OCI-M1 (cell line): ENCODE results near the gene RBM20.
"Not testable (repeated sequence)": the region's sequence is repeated elsewhere in the genome, so short reads cannot be mapped to it uniquely, and the experiment has no call there.

Experiments
- DNase-seq: peaks from one replicate; lab custom pipeline; 2025; lab: John Stamatoyannopoulos, UW

Gene RBM20

DNA sequence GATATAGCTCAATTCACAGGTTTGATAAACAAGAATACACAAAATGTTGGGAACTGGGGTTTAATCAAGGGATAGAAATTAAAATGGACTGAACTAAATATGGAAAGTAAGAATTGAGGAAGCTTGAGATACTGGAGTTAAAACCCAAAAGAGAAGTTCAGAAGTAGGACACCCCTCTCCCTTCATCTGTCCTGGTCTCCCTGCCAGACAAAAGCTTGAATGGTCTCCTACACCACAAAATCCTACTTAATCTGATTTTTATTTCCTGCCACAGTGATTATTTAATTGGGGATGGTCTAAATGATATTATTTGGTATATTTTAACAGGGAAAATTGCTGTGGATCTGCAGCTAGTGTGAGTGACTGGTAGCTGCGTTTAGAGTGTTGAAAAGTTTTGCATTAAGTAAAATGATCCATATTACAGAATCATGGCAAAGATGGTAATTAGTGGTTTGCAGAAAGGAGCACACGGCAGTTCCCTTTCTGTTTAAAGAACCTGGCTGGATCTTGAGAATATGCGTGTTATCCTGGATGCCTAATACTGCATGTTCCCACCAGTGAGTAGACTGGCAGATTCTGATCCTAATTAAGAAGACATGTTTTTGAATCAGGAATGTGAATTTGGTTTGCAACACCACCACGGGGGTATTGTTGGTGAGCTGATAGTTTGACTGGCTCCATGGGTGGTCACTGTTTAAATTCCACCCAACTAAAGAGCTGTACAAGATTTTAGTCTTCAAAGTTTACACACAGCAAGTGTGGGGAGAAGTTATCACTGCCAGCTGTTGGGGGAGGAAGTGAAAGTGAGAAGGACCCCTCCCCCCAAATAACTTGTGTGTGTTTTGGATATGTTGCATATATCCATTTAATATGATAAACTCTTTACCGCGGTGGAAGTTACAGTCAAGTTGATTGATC lies 5.5 kb downstream of the RBM20 start:
- no peak for DNase-seq

- peak; percentile 37 for DNase-seq
Measured at GRCh38 chr10:110650265-110650668, 6.1 kb downstream of the RBM20 start.

- DNase-seq: no peak
Measured at GRCh38 chr10:110651044-110651958, 7.2 kb downstream of the RBM20 start.

DNA sequence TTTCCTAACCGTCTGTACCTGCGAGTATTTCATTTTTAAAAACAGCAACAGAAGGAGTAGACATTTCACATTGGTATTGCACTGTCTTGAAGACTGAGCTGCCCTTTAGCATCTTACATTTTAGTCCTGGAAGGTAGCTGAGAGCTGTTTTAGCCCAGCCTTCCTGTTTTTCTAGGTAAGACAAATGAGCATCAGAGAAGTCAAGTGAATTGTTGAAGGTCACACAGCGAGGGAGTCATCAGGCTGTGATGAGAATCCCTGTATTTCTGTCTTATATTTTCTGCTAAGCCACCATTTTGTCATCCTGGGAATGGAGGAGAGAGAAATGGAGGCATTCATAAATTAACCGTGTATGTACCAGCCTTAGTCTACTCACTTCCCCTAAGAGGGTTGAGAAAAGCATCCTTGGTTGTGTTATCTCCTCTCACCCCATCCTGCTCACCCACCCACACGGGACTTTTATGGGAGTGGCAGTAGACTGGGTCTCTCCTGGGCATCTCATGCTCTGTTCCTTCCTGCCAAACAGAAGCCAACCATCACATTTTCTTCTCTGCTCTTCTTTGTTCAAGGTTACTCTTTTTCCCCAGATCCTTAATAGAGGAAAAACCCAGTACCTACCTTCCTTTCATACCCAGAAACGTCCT lies 8.5 kb downstream of the RBM20 start:
- DNase-seq: no peak

- DNase-seq: no peak
Measured at GRCh38 chr10:110655320-110655719, 11.2 kb downstream of the RBM20 start.

GRCh38 chr10:110656612-110657011 lies 12.5 kb downstream of the RBM20 start:
- DNase-seq: no peak

DNA sequence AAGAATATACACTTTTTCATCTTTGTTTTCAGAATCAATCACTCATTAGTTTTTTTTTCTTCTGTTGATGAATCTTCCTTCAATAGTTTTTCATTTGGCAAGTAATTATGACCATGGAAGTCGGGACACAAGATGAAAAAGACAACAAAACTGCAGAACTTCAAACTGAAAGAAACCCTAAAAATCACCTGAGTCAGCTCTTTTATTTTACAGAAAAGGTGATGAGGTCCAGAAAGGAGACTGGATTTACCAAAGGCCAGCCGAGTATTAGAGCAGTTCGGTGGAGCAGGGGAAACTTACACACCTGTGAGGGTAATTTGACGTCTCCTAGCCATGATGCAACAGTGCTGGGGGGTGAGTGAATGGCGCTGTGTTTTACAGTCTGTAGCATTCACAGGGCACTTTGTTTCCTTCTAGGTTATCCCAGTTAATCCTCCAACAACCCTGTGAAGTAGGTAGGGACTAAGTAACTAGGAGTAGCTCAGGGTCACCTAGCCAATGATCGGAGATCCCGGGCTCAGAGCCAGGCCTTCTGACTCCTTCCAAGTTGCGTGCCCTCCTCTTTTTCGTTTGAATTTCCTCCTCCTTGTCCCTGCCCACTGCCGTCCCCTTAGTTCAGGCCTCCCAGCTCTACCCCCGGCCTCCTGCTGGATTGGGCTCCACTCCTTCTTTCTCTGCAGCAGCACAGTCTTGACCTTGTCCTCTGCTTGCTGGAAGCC lies 14.0 kb downstream of the RBM20 start:
- DNase-seq: no peak

GRCh38 chr10:110659558-110659957 lies 15.4 kb downstream of the RBM20 start:
- no peak for DNase-seq

GRCh38 chr10:110660289-110660688 lies 16.2 kb downstream of the RBM20 start:
- DNase-seq: not testable (repeated sequence)

DNA sequence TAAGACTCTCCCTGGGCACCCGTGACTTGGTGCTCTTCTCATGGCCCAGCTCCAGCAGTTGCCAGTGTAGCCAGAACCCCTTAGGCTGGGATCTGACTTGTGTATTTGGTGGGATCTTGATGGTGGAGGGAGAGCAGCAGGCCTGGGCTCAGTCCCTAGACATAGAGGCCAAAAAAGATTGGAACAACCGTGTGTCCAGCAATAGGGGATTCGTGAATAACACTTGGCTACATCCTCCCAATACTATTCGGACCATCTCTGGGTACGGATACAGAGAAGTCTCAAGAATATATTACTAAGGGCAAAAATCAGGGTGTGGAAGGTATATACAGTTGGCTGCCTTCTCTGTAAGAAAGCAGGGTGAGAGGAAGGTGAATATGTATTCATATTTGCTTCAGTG lies 17.2 kb downstream of the RBM20 start:
- DNase-seq: no peak

GRCh38 chr10:110664483-110665420 lies 20.6 kb downstream of the RBM20 start:
- DNase-seq: peak; percentile 76

- not testable (repeated sequence) for DNase-seq
Measured at GRCh38 chr10:110666259-110666658, 22.1 kb downstream of the RBM20 start.

DNA sequence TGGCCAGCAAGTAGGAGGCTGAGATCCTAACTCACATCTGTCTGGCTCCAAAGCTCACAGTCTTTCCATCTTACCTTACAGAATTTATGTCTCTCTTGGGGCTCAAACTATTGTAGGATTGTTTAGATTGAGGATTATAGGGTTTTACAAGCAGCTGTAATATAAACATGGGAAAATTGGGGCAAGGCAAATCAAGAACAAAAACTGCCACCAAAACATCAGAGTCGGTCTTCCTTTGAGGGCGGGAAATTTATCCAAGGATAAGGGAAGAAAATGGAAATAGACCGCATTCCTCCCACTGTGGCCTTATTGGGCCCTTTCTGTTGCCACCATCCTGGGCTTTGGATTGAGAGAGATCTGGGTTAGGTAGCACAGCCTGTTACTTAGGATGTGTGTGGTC lies 22.5 kb downstream of the RBM20 start:
- DNase-seq: no peak

- no peak for DNase-seq
Measured at GRCh38 chr10:110667620-110668343, 23.6 kb downstream of the RBM20 start.

DNA sequence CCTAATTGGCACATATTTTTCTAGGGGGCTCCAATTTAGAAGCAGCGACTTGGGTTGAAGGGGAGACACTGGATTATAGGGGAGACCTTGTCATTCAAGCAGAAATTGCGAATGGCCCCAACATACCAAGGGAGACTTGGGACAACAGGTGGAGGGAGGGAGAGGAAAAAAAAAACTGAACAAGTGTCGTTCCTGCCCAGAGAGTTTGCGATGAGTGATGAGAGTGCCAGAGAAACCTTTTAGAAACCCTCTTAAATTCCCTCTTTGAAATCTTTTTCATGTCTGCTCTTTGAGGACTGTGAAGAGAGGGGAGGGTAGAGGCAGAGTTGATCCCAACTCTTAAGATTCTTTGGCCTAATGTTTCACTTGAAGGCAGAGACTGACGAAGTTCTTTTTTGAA lies 24.3 kb downstream of the RBM20 start:
- no peak for DNase-seq

DNA sequence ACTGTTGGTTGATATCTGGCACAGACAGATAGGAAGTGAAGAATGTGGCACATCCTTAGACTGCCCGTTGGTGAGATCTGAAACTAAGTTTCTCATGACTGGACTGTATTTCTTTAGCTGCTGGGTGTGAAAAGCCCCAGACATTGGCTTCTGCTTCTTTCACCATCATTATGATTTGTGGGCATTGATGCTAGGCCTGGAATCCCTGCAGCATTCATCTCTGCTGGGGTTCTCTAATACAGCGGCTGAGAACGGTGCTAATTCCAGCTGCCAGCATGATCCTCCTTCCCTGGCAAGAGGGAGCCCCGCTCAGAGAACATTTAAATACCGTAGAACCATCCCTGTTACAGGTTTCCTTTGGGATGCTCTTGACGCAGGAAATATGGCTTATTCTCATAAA lies 26.2 kb downstream of the RBM20 start:
- DNase-seq: no peak

DNA sequence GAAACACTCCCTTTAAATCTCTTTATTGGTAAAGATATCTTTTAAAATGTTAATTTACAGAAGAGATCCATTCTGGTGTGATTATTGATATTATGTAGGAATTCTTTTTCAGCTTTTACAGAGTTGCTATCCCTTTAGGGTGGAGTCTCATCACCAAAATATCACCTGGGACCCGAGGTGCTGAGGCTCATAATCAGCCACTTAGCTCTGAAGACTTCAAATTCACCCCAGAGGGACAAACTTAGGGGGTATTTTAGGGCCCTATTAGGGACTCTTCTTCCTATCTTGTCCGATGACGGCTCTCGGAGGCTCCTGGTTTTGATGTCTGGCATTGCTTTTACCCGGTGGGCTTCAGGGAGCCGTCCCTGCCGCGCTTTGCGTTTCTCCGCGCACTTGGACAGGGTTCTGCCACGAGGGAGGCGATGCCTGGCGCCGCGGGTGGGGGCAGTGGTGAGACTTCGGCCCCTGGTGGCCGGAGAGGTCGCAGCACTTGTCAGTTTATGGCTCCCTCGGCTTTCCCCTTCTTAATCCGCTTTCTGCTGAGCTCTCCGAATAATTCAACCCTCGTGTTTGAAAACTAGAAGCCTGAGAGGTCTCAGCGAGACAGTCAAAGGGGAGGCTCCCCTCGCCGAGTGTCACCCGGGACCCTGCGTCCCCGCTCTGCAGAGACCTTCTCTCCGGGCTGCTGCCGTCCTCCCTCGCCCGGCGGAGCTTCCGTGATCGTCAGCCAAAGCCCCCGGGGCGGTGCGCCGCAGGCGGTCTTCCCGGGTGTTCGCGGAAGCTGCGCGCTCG lies 27.8 kb downstream of the RBM20 start:
- DNase-seq: peak; percentile 92

- DNase-seq: no peak
Measured at GRCh38 chr10:110672580-110672919, 28.4 kb downstream of the RBM20 start.

DNA sequence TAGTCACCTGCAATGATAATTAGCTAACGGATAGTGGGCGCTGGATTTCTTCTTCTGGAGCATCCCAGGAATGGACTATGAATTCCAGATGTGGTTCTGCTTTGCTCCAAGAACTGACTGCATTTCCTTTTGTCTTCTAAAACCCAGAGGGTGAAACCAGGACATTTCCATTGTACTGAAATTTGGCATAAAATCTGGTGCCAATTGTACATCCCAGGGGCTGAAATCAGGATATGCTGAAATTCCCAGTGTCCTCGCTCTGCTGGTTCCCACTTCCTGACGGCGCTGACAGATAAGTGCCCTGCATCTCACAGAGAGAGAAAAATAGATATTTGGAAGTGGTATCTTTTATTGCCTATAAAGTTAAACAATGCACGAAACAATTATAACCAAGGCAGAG lies 31.9 kb downstream of the RBM20 start:
- DNase-seq: no peak
